ENCODE results near the gene CDH2.
A peak's percentile ranks its signal among the peaks of the same experiment; 100 is the strongest.
"Not testable (repeated sequence)": the region's sequence is repeated elsewhere in the genome, so short reads cannot be mapped to it uniquely, and the experiment has no call there.

The CDH2 gene

DNA sequence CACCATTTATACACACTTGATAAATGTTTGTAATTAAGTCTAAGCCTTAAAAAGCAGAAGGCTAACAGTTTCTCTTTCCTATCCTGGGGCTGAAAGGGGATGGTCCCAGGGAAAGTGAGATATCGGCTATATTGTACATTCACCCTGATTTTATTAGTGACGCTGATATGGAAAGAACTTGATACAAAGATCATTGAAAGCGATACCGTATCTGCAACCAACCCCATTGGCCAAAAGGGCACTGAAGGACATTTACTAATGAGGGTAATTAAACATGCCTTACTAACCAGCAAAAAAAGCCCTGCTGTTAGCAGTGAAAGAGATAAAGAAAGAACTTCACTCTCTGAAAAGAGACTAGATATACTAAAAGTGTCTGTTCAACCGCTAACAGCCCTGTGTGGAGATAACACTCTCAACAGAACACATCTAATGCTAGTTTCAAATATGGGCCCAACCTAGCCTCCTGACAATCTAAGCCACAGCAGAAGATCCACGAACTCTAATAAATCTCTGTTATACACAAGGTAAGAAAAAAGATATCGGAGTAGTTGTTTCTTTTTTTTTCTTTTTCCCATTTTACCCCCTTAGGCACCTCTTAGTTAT is 200.0 kb downstream of the CDH2 start:
- no peak for DNase-seq

DNA sequence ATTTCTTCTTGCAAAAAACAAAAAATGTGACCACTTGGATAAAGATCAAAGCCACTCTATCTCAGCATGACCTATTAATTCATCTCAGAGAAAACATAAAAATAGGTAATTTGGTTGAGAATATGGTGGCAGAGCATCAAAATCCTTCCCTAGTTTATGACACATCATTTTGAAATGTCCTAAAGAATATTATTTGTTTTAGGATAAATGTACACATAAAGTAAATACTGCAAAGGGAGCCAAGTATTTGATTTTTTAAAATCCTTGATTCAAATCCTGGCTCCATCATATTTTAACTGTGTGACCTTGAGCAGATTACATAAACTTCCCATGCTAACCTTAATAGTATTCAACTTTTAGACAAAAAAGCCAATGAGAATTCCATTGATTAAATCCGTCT is 206.6 kb downstream of the CDH2 start:
- DNase-seq: no peak

DNA sequence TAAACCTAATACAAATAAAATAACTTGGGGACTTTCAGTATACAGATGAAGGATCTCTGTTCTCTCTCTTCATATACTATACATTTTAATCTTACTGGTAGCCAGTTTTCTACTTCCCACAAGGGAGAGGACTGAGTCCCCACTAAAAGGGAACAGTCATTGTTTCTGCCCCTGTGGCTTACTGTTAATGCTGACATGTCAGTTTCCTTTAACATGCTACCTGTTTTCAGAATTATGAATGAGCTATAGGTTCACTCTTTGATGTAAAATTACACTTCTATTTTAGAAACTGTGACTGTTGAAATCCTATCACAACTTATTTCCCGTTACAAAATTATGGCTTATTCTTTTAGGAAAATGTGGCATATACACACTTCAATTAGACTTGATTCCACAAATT is 207.7 kb downstream of the CDH2 start:
- no peak for DNase-seq

GRCh38 chr18:27967913-27968824 is 208.8 kb downstream of the CDH2 start:
- peak; percentile 35 for DNase-seq

- DNase-seq: no peak
Observed at GRCh38 chr18:27966881-27967280, 210.0 kb downstream of the CDH2 start.

GRCh38 chr18:27964811-27965210 is 212.1 kb downstream of the CDH2 start:
- no peak for DNase-seq

DNA sequence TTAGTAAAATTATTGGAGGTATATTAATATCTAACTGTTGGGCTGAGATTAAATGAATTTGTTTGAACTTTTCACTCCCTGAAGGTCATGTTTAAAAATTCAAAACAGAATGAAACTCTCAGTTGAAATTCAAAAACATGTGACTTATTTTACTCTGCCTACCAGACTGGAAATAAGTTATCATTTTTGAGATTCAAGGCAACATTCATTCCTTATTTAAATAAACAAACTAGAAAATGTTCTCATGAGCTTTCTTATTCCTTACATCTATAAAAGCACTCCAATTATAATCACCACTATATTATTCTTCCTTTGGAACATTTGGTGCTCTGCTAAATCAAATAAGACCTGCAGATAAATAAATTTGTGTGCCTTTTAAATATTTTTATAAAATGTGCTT is 217.8 kb downstream of the CDH2 start:
- DNase-seq: no peak

- no peak for DNase-seq
Observed at GRCh38 chr18:27956001-27956640, 220.8 kb downstream of the CDH2 start.

- no peak for DNase-seq
Observed at GRCh38 chr18:27954226-27954625, 222.7 kb downstream of the CDH2 start.

DNA sequence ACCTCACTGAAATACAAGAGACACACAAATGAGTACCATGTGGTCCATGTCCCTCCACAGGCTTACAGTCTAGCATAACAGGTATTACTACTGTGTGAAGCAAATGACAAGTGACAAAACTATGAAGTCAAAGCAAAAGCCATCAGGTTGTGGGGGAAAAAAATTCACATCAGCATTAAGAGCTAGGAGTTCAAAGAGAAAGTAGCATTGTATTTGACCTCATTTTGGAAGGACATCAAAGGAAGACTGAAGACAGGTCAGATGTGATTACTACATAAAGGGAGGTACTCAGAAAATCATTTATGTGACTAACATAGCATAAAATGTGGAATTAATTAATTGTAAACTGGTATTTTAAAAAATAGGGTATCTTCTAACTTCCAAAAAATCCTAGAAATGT is 224.2 kb downstream of the CDH2 start:
- no peak for DNase-seq

DNA sequence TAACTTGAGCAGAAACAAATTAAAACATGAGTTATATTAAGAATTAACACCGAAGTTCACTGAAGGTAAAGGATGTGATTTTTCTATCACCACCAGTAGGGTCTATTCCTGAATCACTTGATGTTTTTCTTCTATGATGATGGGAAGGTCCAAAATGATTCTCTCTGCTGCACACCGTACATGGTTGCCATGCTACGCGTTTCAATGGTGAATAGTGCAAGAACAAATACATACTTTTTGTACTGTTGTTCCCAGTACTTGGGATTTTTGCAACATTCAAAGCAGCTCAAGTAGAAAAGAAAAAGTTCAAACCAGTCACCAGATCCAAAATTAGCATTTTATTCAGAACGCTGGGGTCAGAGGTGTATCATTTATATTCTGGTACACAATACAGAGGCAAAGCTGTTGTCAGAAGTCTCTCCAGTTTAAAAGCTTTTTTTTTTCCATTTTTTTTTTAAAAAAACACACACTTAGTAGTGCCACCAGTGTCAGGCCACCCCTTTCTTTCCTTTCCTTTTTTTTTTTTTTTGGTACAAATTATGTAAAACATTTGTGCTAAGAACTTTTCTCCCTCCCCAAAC is 226.2 kb downstream of the CDH2 start:
- no peak for DNase-seq

DNA sequence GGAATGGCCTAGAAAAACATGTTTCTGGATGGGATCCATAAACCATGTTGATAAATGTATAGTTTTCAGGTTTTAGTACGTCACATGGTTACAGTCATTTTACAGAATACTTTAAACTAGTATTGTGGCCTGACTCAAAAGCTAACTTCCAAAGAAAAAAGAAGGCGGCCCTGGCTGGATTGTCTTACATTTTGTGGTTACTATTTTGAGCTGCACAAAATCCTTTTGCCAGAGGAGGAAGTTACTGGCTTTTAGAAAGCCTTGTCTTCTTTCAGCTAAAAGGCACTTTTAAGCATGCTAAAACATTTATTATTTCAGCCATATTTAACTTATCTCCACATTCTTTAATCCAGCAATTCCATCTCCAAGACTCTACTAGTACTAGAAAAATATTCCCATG is 227.9 kb downstream of the CDH2 start:
- no peak for DNase-seq

DNA sequence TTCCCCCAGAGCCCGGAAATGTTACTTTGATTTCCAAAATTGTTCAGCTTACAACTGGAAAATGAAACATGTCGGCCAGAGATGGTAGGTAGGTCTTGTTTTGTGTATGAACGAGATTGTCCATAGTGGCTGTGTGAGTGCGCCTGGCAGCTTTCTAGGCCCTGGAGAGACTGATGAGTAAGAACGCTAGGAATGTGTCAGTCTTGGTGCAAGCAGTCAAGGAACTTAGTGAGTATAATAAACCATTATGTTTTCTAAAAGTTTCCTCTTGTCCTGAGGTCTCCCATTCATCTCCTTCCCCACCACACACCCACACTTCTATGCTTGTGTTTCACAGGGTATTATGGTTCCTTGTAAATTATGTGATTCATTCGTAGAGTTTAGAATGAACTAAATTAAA is 234.2 kb downstream of the CDH2 start:
- no peak for DNase-seq

GRCh38 chr18:27931535-27931934 is 245.4 kb downstream of the CDH2 start:
- DNase-seq: no peak

GRCh38 chr18:27922780-27923179 is 254.2 kb downstream of the CDH2 start:
- DNase-seq: peak; percentile 37

- peak; percentile 48 for DNase-seq
Observed at GRCh38 chr18:27921904-27922751, 254.8 kb downstream of the CDH2 start.

GRCh38 chr18:27921392-27921791 is 255.5 kb downstream of the CDH2 start:
- no peak for DNase-seq

GRCh38 chr18:27920836-27921235 is 256.1 kb downstream of the CDH2 start:
- peak; percentile 37 for DNase-seq

- DNase-seq: not testable (repeated sequence)
Observed at GRCh38 chr18:27906189-27906588, 270.7 kb downstream of the CDH2 start.

DNA sequence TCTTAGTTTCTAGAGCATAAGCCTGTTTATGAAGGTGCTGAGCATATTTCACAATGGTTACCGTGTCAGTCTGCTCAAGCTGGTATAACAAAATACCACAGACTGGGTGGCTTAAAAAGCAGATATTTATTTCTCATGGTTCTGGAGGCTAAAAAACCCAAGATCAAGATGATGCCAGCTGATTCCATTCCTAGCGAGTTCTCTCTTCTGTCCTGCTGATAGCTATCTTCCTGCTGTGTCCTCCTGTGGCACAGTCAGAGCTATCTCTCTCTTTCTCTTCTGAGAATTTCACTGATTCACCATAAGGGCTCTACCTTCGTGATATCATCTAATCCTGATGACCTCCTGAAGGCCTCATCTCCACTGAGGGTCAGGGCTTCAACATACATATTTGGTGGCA is 273.0 kb downstream of the CDH2 start:
- DNase-seq: no peak

DNA sequence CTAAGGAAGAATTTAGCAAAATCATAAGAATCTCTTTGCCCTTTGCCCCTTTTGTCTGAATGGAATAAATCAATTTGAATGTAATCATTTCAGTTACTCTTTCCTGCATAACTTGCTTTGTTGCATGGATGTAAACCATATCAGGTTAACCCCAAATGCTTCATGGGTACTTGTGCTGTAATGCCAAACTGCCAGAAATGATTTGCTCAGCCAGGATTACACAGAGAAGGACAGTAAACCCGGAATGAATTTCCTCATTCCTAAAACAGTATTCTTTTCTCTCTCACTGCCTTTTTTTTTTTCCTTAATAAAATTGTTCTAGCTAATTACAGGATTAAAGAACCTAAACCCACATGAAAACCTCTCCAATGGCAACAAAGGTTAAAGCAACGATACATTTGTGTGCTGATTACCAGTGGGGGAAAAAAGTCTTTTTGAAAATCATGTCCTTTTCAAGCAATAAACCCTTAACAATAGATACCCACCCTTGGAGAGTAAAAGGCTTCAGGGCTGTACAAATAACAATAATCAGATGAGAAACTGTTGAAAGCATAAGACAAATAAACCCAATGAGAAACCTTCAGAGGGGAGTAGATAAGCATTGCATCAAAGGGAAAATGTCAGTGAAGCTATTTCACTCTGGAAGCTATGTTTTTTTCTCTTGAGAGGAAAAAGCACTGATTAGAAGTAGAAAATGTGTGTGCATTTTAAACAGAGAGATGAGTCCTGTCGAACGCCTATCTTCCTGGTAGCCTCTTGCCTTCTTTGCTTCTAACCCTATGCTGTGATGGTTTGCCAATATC is 275.3 kb downstream of the CDH2 start:
- DNase-seq: peak; percentile 12
